WTC11 (cell line): ENCODE data around the gene SGK2. TPM values are rescaled to one million over a fixed set of nuclear protein-coding genes. Genes with fewer than 3 reads are reported as not detected.

Experiments used
- ATAC-seq: fragments of 200-7000 bp; cut with Tn5 transposase; 2 replicates; pipeline ENCODE4 v1.10.0; 2021; ENCODE audit warnings: mild to moderate bottlenecking, moderate library complexity
- CTCF ChIA-PET: fragments of 300-600 bp; sonication (Branson Sonifier 250); formaldehyde crosslinking; loops from one replicate; lab custom pipeline; 2021; ENCODE audit warnings: antibody characterized with exemption; lab: Charles Lee
- POLR2A ChIA-PET: fragments of 350-600 bp; sonication (Branson Sonifier 250); formaldehyde crosslinking; loops from one replicate; lab custom pipeline; 2021; ENCODE audit warnings: antibody characterized with exemption; lab: Charles Lee
- DNase-seq: peaks from one replicate; pipeline ENCODE4 v3.0.0; 2021; ENCODE audit warnings: low spot score
- H3K27ac Mint-ChIP-seq: 2 replicates; pipeline ENCODE4 v1.8.0; 2021; ENCODE audit warnings: mixed read lengths
- H3K27me3 Mint-ChIP-seq: 2 replicates; pipeline ENCODE4 v1.8.0; 2021; ENCODE audit warnings: low read depth, mild to moderate bottlenecking, moderate library complexity, mixed read lengths
- H3K36me3 Mint-ChIP-seq: 2 replicates; pipeline ENCODE4 v1.8.0; 2021; ENCODE audit warnings: mixed read lengths
- H3K4me1 Mint-ChIP-seq: 2 replicates; pipeline ENCODE4 v1.8.0; 2022; ENCODE audit warnings: mixed read lengths
- H3K4me3 Mint-ChIP-seq: 2 replicates; pipeline ENCODE4 v1.8.0; 2021; ENCODE audit warnings: mild to moderate bottlenecking, moderate library complexity, mixed read lengths
- H3K9me3 Mint-ChIP-seq: 2 replicates; pipeline ENCODE4 v1.8.0; 2021; ENCODE audit warnings: mixed read lengths
- CREM ChIP-seq: sonication (generic); formaldehyde crosslinking; IDR thresholded peaks from 2 replicates; pipeline ENCODE4 v1.8.1; 2022; ENCODE audit warnings: mild to moderate bottlenecking, missing genetic modification reagents, moderate library complexity
- ESRRA ChIP-seq: sonication (generic); formaldehyde crosslinking; IDR thresholded peaks from 2 replicates; pipeline ENCODE4 v1.8.1; 2022; ENCODE audit warnings: mild to moderate bottlenecking, missing genetic modification reagents, borderline replicate concordance
- FOXK1 ChIP-seq: sonication (generic); formaldehyde crosslinking; IDR thresholded peaks from 2 replicates; pipeline ENCODE4 v1.8.0; 2022; ENCODE audit warnings: mild to moderate bottlenecking, moderate library complexity, missing genetic modification reagents
- HMGA2 ChIP-seq: fragments of 250-450 bp; sonication (Bioruptor Pico); IDR thresholded peaks from 2 replicates; pipeline ENCODE4 v1.4.0; 2021; ENCODE audit warnings: mild to moderate bottlenecking, moderate library complexity
- MAX ChIP-seq: sonication (generic); formaldehyde crosslinking; IDR thresholded peaks from 2 replicates; pipeline ENCODE4 v1.8.0; 2022; ENCODE audit warnings: mild to moderate bottlenecking, missing genetic modification reagents
- MLX ChIP-seq: sonication (generic); formaldehyde crosslinking; IDR thresholded peaks from 2 replicates; pipeline ENCODE4 v1.8.1; 2023; ENCODE audit warnings: mild to moderate bottlenecking, missing genetic modification reagents, moderate library complexity
- MYBL2 ChIP-seq: sonication (generic); formaldehyde crosslinking; IDR thresholded peaks from 2 replicates; pipeline ENCODE4 v1.8.1; 2023; ENCODE audit warnings: mild to moderate bottlenecking, moderate library complexity, missing genetic modification reagents
- NFE2L1 ChIP-seq: sonication (generic); formaldehyde crosslinking; IDR thresholded peaks from 2 replicates; pipeline ENCODE4 v1.8.1; 2023; ENCODE audit warnings: missing genetic modification reagents
- NR1H2 ChIP-seq: sonication (generic); formaldehyde crosslinking; IDR thresholded peaks from 2 replicates; pipeline ENCODE4 v1.9.0; 2021; ENCODE audit warnings: mild to moderate bottlenecking, moderate library complexity, missing genetic modification reagents
- NR2C2 ChIP-seq: sonication (generic); formaldehyde crosslinking; IDR thresholded peaks from 2 replicates; pipeline ENCODE4 v1.8.0; 2022; ENCODE audit warnings: mild to moderate bottlenecking, missing genetic modification reagents
- OVOL2 ChIP-seq: fragments of 250-450 bp; sonication (Bioruptor Pico); IDR thresholded peaks from 2 replicates; pipeline ENCODE4 v1.9.0; 2021; ENCODE audit warnings: mild to moderate bottlenecking, borderline replicate concordance
- PRRX2 ChIP-seq: fragments of 250-450 bp; sonication (Bioruptor Pico); IDR thresholded peaks from 2 replicates; pipeline ENCODE4 v1.8.0; 2021; ENCODE audit warnings: mild to moderate bottlenecking
- TCF7 ChIP-seq: sonication (generic); formaldehyde crosslinking; IDR thresholded peaks from 2 replicates; pipeline ENCODE4 v1.8.0; 2022; ENCODE audit warnings: mild to moderate bottlenecking, low read depth, missing genetic modification reagents, moderate library complexity
- ZNF219 ChIP-seq: sonication (generic); formaldehyde crosslinking; IDR thresholded peaks from 2 replicates; pipeline ENCODE4 v1.8.0; 2023; ENCODE audit warnings: missing genetic modification reagents, mild to moderate bottlenecking, borderline replicate concordance
- ZNF232 ChIP-seq: sonication (generic); formaldehyde crosslinking; IDR thresholded peaks from 2 replicates; pipeline ENCODE4 v1.8.0; 2022; ENCODE audit warnings: mild to moderate bottlenecking, missing genetic modification reagents
- ZNF396 ChIP-seq: fragments of 250-450 bp; sonication (Bioruptor Pico); IDR thresholded peaks from 2 replicates; pipeline ENCODE4 v1.8.0; 2021; ENCODE audit warnings: mild to moderate bottlenecking, moderate library complexity, borderline replicate concordance
- ZNF532 ChIP-seq: fragments of 250-450 bp; sonication (Bioruptor Pico); IDR thresholded peaks from 2 replicates; pipeline ENCODE4 v1.9.0; 2021; ENCODE audit warnings: mild to moderate bottlenecking, borderline replicate concordance
- total RNA-seq: library from RNA; stranded (reverse); gene quantifications from 3 replicates; pipeline ENCODE4 v1.2.3, GENCODE V29; 2021
- TF ChIP-seq, protein P1 (sequence below): sonication (generic); formaldehyde crosslinking; IDR thresholded peaks from 2 replicates; pipeline ENCODE4 v1.8.1; 2023; ENCODE audit warnings: mild to moderate bottlenecking, missing genetic modification reagents, moderate library complexity
- TF ChIP-seq, protein P2 (sequence below): fragments of 250-450 bp; sonication (Bioruptor Pico); conservative IDR thresholded peaks from 2 replicates; pipeline ENCODE4 v1.9.0; 2021; ENCODE audit warnings: mild to moderate bottlenecking
- TF ChIP-seq, protein P3 (sequence below): sonication (generic); formaldehyde crosslinking; IDR thresholded peaks from 2 replicates; pipeline ENCODE4 v1.8.0; 2022; ENCODE audit warnings: mild to moderate bottlenecking, missing genetic modification reagents
- TF ChIP-seq, protein P4 (sequence below): fragments of 250-450 bp; sonication (Bioruptor Pico); IDR thresholded peaks from 2 replicates; pipeline ENCODE4 v1.9.0; 2021; ENCODE audit warnings: moderate library complexity, mild to moderate bottlenecking, inconsistent platforms, borderline replicate concordance

Gene SGK2
- total RNA-seq, 1 experiment from 2014 or later: 0.74 TPM

DNA sequence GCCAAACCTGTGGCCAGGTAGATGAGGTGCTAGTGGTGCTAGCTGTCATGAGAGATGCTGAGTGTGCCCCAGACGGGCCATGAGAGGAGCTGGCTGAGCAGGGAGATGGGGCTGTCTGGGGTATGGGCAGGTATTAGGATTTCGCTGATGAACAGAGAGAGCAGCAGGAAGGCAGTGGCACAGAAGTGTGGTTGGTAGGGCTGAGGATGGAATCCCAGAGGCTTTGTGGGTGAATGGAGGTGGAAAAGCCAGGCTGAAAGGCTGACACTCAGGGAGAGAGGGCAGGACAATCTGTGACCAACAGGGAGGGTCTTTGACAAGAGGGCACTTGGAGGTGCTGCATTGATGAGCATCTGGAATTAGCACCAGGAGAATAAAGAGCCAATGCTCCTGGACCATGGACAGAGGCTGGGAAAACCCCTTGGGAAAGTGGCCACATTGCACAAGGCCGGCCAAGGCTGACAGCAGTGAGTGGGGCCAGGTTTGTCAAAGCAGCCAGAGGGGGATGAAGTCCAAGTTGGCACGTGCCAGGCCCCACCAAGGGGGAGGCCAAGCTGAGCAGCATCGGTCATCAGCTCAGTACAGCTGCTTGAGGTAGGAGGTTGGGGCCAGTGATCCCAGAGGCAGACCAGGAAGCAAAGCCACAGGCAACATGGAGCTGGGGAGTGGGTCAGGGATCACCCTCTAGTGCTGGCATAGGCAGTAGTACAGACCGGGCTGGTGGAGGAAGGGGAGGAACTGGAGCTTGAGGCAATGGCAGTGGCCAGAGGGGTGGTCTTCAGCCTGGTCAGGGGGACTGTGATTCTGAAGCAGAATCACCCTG lies 19.7 kb upstream of the SGK2 start (continued):
- TF ChIP-seq ZNF532 (CRISPR knock-in tag): no peak
- TF ChIP-seq, all 79 proteins: peak for 0

- H3K4me3 Mint-ChIP-seq: no peak overlapping the region
- H3K4me1 Mint-ChIP-seq: no peaks in the 10 kb centered on the region
- H3K27me3 Mint-ChIP-seq: no peaks in the 10 kb centered on the region
- no peaks in the 10 kb centered on the region for H3K9me3 Mint-ChIP-seq
- DNase-seq: no peak
- POLR2A ChIA-PET: no interaction called here
- peaks cover 9% of the 10 kb centered on the region for H3K36me3 Mint-ChIP-seq
- H3K27ac Mint-ChIP-seq: peak overlapping the region; percentile 72; the same call in 1 of the 2 replicates
- CTCF ChIA-PET: interaction anchor here (2.4 kb wide), 1 partner anchor 51 kb away, joined by 9 read pairs; the partner anchor contains the start of gene IFT52
- ATAC-seq: peak; percentile 58
- TF ChIP-seq, protein P1, sequence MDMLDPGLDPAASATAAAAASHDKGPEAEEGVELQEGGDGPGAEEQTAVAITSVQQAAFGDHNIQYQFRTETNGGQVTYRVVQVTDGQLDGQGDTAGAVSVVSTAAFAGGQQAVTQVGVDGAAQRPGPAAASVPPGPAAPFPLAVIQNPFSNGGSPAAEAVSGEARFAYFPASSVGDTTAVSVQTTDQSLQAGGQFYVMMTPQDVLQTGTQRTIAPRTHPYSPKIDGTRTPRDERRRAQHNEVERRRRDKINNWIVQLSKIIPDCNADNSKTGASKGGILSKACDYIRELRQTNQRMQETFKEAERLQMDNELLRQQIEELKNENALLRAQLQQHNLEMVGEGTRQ: no peak
- TF ChIP-seq MAX (CRISPR knock-in tag): no peak
- no peak for TF ChIP-seq ZNF219 (CRISPR knock-in tag)
- no peak for TF ChIP-seq ZNF232
- TF ChIP-seq OVOL2 (CRISPR knock-in tag): no peak
- TF ChIP-seq MYBL2 (CRISPR knock-in tag): no peak
- TF ChIP-seq CREM: no peak
- TF ChIP-seq, protein P2, sequence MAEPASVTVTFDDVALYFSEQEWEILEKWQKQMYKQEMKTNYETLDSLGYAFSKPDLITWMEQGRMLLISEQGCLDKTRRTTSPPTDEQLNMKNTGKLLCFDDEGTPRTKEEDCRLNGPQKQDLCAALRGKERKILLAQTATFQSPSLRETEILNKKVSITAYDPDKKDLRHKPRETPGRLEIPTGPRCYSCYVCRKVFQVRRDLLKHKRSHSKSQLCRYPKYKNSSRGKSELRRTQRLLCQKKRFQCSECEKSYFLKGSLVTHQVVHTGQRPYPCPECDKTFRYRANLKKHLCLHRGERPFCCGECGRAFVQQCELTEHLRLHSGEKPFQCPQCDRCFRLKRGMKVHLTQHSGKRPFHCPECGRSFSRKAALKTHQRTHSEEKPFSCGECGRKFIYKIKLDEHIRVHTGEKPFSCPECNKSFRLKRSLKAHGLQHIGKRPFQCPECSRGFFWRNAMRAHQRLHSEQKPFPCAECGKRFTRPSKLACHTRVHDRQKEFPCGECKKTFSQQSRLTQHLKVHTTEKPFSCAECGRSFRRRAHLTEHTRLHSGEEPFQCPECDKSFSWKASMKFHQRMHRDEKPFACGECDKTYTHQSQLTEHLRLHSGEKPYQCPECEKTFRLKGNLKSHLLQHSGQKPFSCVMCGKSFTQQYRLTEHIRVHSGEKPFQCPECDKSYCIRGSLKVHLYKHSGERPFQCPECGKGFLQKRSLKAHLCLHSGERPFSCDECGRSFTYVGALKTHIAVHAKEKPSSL (CRISPR knock-in tag): no peak
- TF ChIP-seq NR2C2 (CRISPR knock-in tag): no peak
- no peak for TF ChIP-seq MLX
- TF ChIP-seq PRRX2: no peak
These were observed 18.7 kb upstream of the SGK2 start for GRCh38 chr20:43539975-43540672.

- no peak overlapping the region for H3K4me3 Mint-ChIP-seq
- POLR2A ChIA-PET: no interaction called here
- CTCF ChIA-PET: interaction anchor here (2.4 kb wide), 1 partner anchor 50 kb away, joined by 9 read pairs; the partner anchor contains the start of gene IFT52
- no peak for ATAC-seq
- DNase-seq: no peak
- H3K9me3 Mint-ChIP-seq: no peaks in the 10 kb centered on the region
- H3K36me3 Mint-ChIP-seq: peaks cover 15% of the 10 kb centered on the region
- no peak overlapping the region for H3K27ac Mint-ChIP-seq
- no peaks in the 10 kb centered on the region for H3K27me3 Mint-ChIP-seq
- H3K4me1 Mint-ChIP-seq: no peaks in the 10 kb centered on the region
- TF ChIP-seq, protein P3, sequence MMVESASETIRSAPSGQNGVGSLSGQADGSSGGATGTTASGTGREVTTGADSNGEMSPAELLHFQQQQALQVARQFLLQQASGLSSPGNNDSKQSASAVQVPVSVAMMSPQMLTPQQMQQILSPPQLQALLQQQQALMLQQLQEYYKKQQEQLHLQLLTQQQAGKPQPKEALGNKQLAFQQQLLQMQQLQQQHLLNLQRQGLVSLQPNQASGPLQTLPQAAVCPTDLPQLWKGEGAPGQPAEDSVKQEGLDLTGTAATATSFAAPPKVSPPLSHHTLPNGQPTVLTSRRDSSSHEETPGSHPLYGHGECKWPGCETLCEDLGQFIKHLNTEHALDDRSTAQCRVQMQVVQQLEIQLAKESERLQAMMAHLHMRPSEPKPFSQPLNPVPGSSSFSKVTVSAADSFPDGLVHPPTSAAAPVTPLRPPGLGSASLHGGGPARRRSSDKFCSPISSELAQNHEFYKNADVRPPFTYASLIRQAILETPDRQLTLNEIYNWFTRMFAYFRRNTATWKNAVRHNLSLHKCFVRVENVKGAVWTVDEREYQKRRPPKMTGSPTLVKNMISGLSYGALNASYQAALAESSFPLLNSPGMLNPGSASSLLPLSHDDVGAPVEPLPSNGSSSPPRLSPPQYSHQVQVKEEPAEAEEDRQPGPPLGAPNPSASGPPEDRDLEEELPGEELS (CRISPR knock-in tag): no peak
- TF ChIP-seq, protein P4, sequence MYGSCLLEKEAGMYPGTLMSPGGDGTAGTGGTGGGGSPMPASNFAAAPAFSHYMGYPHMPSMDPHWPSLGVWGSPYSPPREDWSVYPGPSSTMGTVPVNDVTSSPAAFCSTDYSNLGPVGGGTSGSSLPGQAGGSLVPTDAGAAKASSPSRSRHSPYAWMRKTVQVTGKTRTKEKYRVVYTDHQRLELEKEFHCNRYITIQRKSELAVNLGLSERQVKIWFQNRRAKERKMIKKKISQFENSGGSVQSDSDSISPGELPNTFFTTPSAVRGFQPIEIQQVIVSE (CRISPR knock-in tag): no peak
- TF ChIP-seq FOXK1 (CRISPR knock-in tag) (no peak), OVOL2 (CRISPR knock-in tag) (no peak), ESRRA (CRISPR knock-in tag) (no peak), HMGA2 (no peak), NFE2L1 (CRISPR knock-in tag) (no peak), NR1H2 (CRISPR knock-in tag) (no peak), ZNF396 (CRISPR knock-in tag) (no peak), ZNF219 (CRISPR knock-in tag) (no peak), TCF7 (CRISPR knock-in tag) (no peak)
These were observed 18.2 kb upstream of the SGK2 start for GRCh38 chr20:43540673-43541060.
